ENCODE measurements around the gene NCOA1.
"Not testable (repeated sequence)": the region's sequence is repeated elsewhere in the genome, so short reads cannot be mapped to it uniquely, and the experiment has no call there.

NCOA1 gene

GRCh38 chr2:24635181-24635580, 144.1 kb downstream of the NCOA1 start:
- no peak for DNase-seq (ENCODE audit: low spot score)

DNA sequence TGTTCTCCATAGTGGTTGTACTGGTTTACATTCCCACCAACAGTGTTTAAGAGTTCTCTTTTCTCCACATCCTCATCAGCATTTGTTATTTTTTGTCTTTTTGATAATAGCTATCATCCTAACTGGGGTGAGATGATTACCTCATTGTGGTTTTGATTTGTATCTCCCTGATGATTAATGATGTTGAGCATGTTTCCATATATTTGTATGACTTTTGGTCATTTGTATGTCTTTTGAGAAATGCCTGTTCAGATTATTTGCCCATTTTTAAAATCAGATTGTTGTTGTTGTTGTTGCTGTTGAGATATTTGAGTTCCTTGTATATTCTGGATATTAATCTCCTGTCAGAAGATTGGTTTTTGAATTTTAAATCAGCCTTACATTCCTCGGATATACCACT, 147.5 kb downstream of the NCOA1 start:
- DNase-seq (ENCODE audit: low spot score) = no peak

DNA sequence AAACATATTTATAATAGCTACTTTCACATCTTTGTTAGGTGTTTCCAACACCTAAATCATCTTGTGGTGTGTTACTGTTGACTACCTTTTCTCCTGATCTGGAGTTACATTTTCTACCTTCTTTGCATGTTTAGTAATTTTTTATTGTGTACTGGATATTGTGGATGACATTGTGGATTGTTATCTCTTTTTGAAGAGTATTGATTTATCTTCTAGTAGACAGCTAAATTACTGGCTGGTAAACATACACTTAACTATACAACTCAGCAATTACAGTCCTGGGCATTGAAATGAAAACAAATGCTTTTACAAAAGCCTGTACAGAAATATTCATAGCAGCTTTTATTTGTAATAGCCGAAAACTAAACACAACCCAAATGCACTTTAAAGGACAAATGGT, 151.3 kb downstream of the NCOA1 start:
- DNase-seq (ENCODE audit: low spot score) = no peak

DNA sequence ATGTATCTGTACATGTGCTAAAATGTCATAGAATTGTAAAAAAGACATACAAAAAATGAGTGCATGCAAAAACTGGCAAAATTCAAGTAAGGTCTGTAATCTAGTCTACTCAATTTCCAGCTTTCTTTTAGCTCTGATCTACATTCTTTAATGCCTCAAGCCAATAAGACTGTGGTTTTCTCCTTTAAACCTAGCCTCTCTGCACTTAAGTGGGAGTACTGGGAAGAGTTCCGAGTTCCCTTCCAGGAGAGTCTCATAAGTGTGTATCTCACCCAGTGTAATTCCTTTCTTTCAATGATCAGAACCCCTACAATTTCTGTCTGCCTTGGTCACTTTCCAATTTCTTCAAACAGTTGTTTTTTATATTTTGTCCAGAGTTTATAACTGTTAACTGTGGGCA, 152.0 kb downstream of the NCOA1 start:
- DNase-seq (ENCODE audit: low spot score) = no peak

DNA sequence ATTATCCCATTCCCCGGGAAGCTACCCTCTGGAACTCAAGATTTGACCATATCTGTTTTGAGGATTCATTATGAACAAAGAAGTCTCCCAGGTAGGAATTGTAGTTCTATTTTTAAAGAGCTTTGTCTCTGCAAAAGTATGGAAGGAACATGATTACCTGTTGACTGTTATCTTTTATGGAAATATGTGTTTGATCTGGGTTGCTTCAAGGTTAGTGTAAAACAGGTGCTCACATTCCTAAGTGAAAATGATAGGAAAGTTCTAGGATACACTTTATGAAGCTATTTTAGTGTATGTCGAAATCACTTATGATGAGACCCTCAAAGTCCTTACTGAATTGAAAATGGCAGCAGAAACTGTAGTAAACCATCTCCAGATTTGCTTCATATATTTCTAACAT, 153.0 kb downstream of the NCOA1 start:
- no peak for DNase-seq (ENCODE audit: low spot score)

- DNase-seq (ENCODE audit: low spot score) = no peak
Measured at GRCh38 chr2:24650997-24651642, 160.1 kb downstream of the NCOA1 start.

GRCh38 chr2:24651643-24652003, 160.6 kb downstream of the NCOA1 start:
- DNase-seq (ENCODE audit: low spot score) = no peak

DNA sequence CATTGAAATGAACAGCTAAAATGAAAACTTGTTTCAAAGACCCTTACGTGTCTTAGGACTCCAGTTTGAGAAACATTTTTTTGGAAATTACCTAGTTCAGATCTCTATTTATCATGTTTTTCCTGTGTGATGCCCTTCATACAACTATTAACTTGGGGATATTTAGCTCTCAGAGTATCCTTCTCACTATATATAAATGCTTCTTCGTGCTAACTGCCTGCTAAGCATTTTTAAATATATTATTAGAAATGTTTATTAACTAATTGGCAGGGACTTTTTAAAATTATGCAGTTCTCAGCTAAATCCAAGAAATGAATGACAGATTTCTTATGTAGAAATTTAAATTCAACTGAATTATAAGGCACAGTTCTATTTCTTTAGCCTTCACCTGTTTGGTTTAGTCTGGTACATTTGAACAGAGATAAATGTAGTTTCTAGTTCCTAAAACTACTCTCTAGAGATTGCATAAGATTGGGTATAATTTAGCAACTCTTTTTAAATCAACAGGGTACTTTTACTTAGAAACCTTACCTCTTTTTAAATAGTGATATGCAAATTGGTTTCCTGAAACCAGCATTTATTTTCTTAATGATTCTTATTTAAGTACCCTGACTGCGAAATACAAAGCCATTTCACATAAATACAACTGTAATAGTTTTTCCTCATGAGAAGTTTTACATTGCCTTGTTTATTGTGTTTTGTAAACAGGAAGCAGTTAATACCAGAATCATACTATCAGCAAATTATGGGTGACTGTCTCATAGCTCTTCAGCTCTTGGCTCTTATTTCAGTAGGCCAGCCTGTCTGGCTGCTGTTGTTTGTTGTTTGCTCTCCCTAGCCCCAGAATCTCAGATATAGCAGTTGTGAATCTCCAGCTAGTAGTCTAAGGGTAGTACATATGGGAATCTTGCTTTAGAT, 161.5 kb downstream of the NCOA1 start:
- DNase-seq (ENCODE audit: low spot score) = no peak

GRCh38 chr2:24657818-24658217, 166.8 kb downstream of the NCOA1 start:
- no peak for DNase-seq (ENCODE audit: low spot score)

DNA sequence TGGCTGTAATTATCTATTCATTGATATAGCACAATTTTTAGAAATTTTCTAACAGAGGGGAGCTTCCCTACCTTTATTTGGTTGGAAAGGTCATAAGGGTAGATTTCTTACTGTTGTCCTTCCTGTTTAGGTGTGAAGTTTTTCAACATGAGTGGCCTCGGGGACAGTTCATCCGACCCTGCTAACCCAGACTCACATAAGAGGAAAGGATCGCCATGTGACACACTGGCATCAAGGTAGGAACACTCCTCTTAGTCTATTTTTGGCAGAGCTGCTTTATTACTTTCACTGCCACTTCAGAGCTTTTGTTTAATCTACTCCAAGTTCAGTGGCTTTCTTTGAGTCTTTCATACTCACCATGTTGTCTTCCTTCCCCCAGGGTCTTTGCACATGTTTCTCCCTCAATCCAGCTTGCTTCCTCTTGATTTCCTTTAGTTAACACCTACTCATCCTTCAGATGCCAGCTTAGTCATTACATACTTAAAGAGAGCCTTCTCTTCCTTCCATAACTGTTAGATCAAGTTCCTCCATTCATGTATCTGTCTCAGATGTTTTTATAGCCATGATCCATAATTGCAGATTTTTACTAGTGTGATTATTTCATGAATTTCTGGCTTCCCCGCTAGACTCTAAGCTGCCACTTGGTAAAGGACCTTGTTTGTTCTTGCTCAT, 167.6 kb downstream of the NCOA1 start:
- DNase-seq (ENCODE audit: low spot score) = no peak

DNA sequence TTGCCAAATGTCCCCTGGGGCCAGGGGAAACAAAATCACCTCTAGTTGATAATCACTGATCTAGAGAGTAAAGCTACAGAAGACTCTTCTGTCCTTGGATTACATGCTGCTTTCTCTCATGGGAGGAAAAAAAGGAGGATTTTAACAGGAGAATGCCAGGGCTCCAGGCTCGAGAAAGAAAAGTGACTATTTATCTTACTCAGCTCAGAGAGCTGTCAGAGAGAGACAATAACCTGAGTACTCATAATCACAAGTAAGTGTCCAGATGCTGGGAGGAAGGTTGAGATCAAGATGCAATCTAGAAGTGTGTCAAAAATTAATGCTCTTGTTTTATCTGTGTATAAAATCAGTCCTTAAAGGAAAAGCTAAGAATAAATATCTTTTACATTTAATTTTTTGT, 168.8 kb downstream of the NCOA1 start:
- no peak for DNase-seq (ENCODE audit: low spot score)

GRCh38 chr2:24667542-24667941, 176.5 kb downstream of the NCOA1 start:
- DNase-seq (ENCODE audit: low spot score) = no peak

DNA sequence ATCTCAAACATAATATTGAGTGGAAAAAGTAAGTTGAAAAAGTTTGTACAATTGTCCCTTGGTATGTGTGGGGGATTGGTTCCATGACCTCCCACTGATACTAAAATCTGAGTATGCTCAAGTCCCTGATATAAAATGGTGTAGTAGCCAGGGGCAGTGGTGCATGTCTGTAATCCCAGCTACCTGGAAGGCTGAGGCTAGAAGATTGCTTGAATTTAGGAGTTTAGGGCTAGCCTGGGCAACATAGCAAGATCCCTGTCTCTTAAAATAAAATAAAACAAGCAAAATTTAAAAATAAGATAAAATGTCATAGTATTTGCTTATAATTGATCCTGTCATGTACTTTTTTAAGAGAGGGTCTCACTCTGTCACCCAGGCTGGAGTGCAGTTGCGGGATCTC, 180.2 kb downstream of the NCOA1 start:
- no peak for DNase-seq (ENCODE audit: low spot score)

GRCh38 chr2:24672589-24672988, 181.5 kb downstream of the NCOA1 start:
- no peak for DNase-seq (ENCODE audit: low spot score)

- no peak for DNase-seq (ENCODE audit: low spot score)
Measured at GRCh38 chr2:24675338-24675737, 184.3 kb downstream of the NCOA1 start.

GRCh38 chr2:24676493-24676892, 185.4 kb downstream of the NCOA1 start:
- DNase-seq (ENCODE audit: low spot score) = no peak

- not testable (repeated sequence) for DNase-seq (ENCODE audit: low spot score)
Measured at GRCh38 chr2:24678066-24678465, 187.0 kb downstream of the NCOA1 start.

GRCh38 chr2:24680196-24680595, 189.1 kb downstream of the NCOA1 start:
- no peak for DNase-seq (ENCODE audit: low spot score)

GRCh38 chr2:24682304-24682703, 191.2 kb downstream of the NCOA1 start:
- DNase-seq (ENCODE audit: low spot score) = no peak

GRCh38 chr2:24683408-24683807, 192.4 kb downstream of the NCOA1 start:
- DNase-seq (ENCODE audit: low spot score) = no peak

- DNase-seq (ENCODE audit: low spot score) = no peak
Measured at GRCh38 chr2:24690524-24690923, 199.5 kb downstream of the NCOA1 start.

DNA sequence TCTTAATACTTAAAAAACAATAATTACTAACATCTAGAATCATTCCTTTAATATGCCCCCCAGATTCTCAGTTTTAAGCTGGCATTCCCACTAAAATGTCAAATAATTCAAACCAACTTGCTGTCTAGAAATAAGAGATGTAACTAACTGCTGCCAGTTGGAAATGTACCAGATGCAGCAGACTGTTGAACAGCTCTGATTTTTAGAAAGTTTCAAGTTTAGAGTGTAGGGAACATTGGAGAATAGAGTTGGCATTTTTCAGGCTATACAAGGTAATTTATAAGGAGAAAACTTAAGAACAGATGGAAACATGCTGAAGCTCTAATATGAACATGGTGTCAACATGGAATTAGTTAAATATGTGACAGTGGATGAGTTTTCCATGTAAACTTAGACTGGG, 200.8 kb downstream of the NCOA1 start:
- DNase-seq (ENCODE audit: low spot score) = no peak

- no peak for DNase-seq (ENCODE audit: low spot score)
Measured at GRCh38 chr2:24697792-24698191, 206.7 kb downstream of the NCOA1 start.

Data from LoVo (cell line).